GM06990 (cell line): ENCODE data around the gene RAB9B.
A peak's percentile ranks its signal among the peaks of the same experiment; 100 is the strongest.

ENCODE experiments used
- DNase-seq: peaks from one replicate; pipeline ENCODE4 v3.0.0-alpha.2; 2011; ENCODE audit not compliant: insufficient read length; ENCODE audit errors: extremely low read depth
- H3K27me3 ChIP-seq: replicated peaks from 2 replicates; pipeline ENCODE4 v1.6.0; 2011; ENCODE audit warnings: low read length; ENCODE audit not compliant: control insufficient read depth, insufficient read depth
- H3K36me3 ChIP-seq: 2 replicates; pipeline ENCODE4 v1.5.1; 2011; ENCODE audit warnings: low read length; ENCODE audit not compliant: control insufficient read depth, insufficient read depth
- H3K4me3 ChIP-seq: replicated peaks from 2 replicates; pipeline ENCODE4 v1.5.1; 2011; ENCODE audit warnings: low read depth, mild to moderate bottlenecking, control low read depth, low read length
- CTCF ChIP-seq: IDR thresholded peaks from 2 replicates; pipeline ENCODE4 v1.5.1; 2011; ENCODE audit warnings: low read length, control low read depth, mild to moderate bottlenecking, inconsistent platforms; ENCODE audit not compliant: insufficient read depth, poor library complexity, severe bottlenecking

The RAB9B gene, protein sequence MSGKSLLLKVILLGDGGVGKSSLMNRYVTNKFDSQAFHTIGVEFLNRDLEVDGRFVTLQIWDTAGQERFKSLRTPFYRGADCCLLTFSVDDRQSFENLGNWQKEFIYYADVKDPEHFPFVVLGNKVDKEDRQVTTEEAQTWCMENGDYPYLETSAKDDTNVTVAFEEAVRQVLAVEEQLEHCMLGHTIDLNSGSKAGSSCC

GRCh38 chrX:103831803-103832544 lies at the start of gene RAB9B:
Gene RAB9B, minus strand, starts transcription at chrX:103832257. Its CDS starts 6,473 bp downstream, at chrX:103825784.
- peak; percentile 50 for DNase-seq
- Histone ChIP-seq H3K36me3 (no peaks in the 10 kb centered on the region), H3K4me3 (peak within 1 kb of the TSS; percentile 55), H3K27me3 (no peaks in the 10 kb centered on the region)
- no peak for TF ChIP-seq CTCF

DNA sequence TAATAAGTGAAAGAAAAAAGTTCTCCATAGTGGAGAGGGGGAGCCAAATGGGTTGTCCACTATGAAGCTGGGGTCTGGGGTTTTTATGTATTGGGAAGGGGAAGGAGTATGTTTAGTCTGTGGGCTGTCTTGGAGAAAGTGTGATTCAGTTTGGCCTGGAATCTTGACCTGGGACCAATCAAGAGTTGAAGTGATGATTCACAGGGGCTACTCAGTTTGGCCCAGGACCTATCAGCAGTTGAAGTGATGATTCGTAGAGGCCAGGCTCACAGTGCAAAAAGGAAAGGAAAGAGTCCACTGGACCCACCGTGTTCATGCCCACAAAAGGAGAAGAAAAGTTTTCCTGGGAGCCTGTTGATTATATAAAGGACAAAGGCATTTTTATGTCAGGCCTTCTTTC lies 47.3 kb upstream of the RAB9B start:
- no peaks in the 10 kb centered on the region for H3K36me3 ChIP-seq

DNA sequence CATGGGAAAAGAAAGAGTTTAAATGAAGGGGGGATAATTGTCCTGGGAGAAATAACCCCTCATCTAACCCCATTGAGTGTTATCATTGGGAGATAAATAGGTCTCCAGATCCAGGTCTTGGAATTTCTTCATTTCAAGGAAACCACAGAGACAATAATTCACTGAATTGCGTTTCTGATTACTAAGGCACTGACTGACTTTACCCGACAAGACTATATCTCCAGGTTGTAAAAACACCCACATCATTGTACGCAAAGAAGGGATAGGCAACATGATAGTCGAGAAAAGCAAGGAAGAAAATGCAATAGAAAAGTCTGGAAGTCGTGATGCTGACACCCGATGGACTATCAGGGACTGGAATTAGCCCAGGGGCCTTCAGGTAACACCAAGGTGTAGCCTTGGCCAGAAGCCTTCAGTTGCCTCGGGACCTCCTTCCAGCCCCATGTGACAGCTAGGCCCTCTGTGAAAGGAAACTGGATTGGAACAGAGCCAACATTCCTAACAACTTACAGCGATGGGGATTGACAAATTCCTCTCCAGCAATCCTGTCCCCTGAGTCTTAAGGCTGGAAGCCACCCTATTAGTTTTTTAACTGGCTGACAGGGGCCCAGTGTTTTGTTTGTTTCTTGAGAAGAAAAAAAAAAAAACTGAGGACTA lies 46.5 kb upstream of the RAB9B start:
- H3K4me3 ChIP-seq = no peak overlapping the region
- no peak for TF ChIP-seq CTCF
- H3K27me3 ChIP-seq = no peaks in the 10 kb centered on the region
- DNase-seq = no peak
- H3K36me3 ChIP-seq = no peaks in the 10 kb centered on the region

More for the DNA sequence above, 47.3 kb upstream of the RAB9B start:
- no peak for DNase-seq
- Histone ChIP-seq H3K27me3 (no peaks in the 10 kb centered on the region), H3K4me3 (no peak overlapping the region)
- TF ChIP-seq CTCF = no peak

DNA sequence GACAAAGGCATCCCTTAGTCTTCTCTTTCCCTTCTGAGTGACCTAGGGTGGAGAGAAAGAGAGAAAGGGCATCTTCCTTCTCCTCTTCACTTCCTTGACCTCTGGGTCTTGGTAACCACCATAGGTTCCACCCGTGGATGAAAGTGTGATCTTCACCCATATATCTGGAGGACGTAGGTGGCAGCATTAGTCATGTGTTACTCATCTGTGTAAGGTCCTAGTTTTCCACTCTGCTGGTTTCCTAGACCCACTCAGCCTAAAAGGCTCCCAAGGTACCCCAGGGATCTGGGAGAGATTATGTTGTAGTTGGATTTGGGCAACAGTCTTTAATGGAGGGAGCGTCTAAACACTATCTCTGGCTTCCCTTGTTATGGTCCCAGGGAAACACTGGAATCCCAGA lies 45.5 kb upstream of the RAB9B start:
- no peaks in the 10 kb centered on the region for H3K36me3 ChIP-seq
- TF ChIP-seq CTCF = no peak
- no peaks in the 10 kb centered on the region for H3K27me3 ChIP-seq
- no peak overlapping the region for H3K4me3 ChIP-seq
- no peak for DNase-seq

DNA sequence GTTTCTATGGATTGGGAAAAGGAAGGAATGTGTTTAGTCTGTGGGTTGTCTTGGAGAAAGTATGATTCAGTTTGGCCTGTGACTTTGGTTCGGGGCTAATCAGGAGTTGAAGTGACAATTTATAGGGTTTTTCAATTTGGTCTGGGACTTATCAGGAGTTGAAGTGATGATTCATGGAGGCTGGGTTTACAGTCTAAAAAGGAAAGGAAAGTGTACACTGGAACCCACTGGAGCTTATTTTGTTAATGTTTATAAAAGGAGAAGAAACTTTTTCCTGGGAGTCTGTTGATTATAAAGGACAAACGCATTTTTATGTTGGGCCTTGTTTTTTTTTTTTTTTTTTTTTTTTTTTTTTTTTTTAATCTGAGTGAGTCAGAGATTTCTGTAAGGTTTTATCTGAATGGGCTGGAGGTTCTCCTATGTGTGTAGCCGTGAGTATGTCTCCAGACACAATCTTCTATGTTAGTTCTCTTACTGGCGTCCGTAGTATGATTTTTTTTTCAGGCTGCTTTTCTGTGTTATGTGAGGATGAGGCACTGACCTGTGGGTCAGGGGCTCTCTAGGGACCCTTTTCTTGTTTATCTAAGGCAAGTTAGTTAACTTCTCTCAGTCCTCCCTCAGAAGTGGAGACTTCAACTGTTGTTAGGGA lies 33.0 kb upstream of the RAB9B start:
- no peak for TF ChIP-seq CTCF
- H3K4me3 ChIP-seq = no peak overlapping the region
- no peaks in the 10 kb centered on the region for H3K36me3 ChIP-seq
- no peaks in the 10 kb centered on the region for H3K27me3 ChIP-seq
- no peak for DNase-seq
